ENCODE measurements around the gene VIPR2. TPM values are rescaled to one million over a fixed set of nuclear protein-coding genes. Genes with fewer than 3 reads are reported as not detected.

Gene VIPR2
- total and polyA plus RNA-seq, 2 of the 13 experiments (the other 11 are each of a cell fraction or from before 2014, with no cell fraction given) = not detected

- Histone ChIP-seq H4K20me1 (ENCODE audit: insufficient read depth, low read length) (no peaks in the 10 kb centered on the region), H3K4me2 (ENCODE audit: low read depth, low read length) (no peak overlapping the region), H3K9me3 (ENCODE audit: low read length) (no peaks in the 10 kb centered on the region), H3K4me3 (replicated peaks in 1 of 3; ENCODE audit: insufficient read depth in 1 of 3, low read depth in 2 of 3, low read length in 3 of 3) (no peak overlapping the region), H3K79me2 (ENCODE audit: insufficient read depth, low read length) (no peaks in the 10 kb centered on the region), H2AFZ (ENCODE audit: low read length) (no peak overlapping the region), H3K9ac (ENCODE audit: insufficient read depth, low read depth, low read length) (no peak overlapping the region), H3K27ac (ENCODE audit: extremely low read length, insufficient read depth, low read length) (no peak overlapping the region), H3K36me3 (replicated peaks in 1 of 2; ENCODE audit: control insufficient read depth in 1 of 2, insufficient read depth in 2 of 2, low read length in 2 of 2) (no peaks in the 10 kb centered on the region), H3K4me1 (ENCODE audit: insufficient read depth, low read length) (no peaks in the 10 kb centered on the region; the same call in 1 of the 2 replicates), H3K27me3 (ENCODE audit: control insufficient read depth in 1 of 2, insufficient read depth in 2 of 2, low read length in 2 of 2) (peaks cover 1 to 45% of the 10 kb centered on the region in 2 experiments; a peak in 3 of 5 replicates)
- FAIRE-seq (no peak), ATAC-seq (no peak), DNase-seq (ENCODE audit: low spot score) (no peak)
- ChIA-PET POLR2A (no interaction called here), CTCF (ENCODE audit: low intra/inter-chr PET ratio, low total read pairs) (no interaction called here)
- 57% methylated on average over 22 of the region's 22 CpGs for WGBS (ENCODE audit: low lambda C conversion rate)
- intact Hi-C loops (cut with micrococcal nuclease; ENCODE audit: unreplicated experiment) (no loop called here), in situ Hi-C loops (cut with HindIII; ENCODE audit: extremely low pct_ligation_motif_present, low pct_unique_long_range_greater_than_20kb) (no loop called here)
- BruUV-seq (replicated peaks) = no TSS peak
- no peak for TF ChIP-seq FOSL2 (CRISPR knock-in tag; IDR thresholded peaks at IDR 0.05)
- TF ChIP-seq AFF4 (CRISPR knock-in tag; IDR thresholded peaks at IDR 0.05) = no peak
- TF ChIP-seq, protein P1, sequence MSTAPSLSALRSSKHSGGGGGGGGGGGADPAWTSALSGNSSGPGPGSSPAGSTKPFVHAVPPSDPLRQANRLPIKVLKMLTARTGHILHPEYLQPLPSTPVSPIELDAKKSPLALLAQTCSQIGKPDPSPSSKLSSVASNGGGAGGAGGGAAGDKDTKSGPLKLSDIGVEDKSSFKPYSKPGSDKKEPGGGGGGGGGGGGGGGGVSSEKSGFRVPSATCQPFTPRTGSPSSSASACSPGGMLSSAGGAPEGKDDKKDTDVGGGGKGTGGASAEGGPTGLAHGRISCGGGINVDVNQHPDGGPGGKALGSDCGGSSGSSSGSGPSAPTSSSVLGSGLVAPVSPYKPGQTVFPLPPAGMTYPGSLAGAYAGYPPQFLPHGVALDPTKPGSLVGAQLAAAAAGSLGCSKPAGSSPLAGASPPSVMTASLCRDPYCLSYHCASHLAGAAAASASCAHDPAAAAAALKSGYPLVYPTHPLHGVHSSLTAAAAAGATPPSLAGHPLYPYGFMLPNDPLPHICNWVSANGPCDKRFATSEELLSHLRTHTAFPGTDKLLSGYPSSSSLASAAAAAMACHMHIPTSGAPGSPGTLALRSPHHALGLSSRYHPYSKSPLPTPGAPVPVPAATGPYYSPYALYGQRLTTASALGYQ (CRISPR knock-in tag; IDR thresholded peaks at IDR 0.05) = no peak
- no peak for TF ChIP-seq ZIK1 (CRISPR knock-in tag; IDR thresholded peaks at IDR 0.05; ENCODE audit: borderline replicate concordance, low read depth)
- no peak for TF ChIP-seq LCORL (IDR thresholded peaks at IDR 0.05)
- TF ChIP-seq LCORL (CRISPR knock-in tag; IDR thresholded peaks at IDR 0.05) = no peak
- no peak for TF ChIP-seq PRMT3 (CRISPR knock-in tag; IDR thresholded peaks at IDR 0.05; ENCODE audit: borderline replicate concordance, low read depth)
- TF ChIP-seq, protein P2, sequence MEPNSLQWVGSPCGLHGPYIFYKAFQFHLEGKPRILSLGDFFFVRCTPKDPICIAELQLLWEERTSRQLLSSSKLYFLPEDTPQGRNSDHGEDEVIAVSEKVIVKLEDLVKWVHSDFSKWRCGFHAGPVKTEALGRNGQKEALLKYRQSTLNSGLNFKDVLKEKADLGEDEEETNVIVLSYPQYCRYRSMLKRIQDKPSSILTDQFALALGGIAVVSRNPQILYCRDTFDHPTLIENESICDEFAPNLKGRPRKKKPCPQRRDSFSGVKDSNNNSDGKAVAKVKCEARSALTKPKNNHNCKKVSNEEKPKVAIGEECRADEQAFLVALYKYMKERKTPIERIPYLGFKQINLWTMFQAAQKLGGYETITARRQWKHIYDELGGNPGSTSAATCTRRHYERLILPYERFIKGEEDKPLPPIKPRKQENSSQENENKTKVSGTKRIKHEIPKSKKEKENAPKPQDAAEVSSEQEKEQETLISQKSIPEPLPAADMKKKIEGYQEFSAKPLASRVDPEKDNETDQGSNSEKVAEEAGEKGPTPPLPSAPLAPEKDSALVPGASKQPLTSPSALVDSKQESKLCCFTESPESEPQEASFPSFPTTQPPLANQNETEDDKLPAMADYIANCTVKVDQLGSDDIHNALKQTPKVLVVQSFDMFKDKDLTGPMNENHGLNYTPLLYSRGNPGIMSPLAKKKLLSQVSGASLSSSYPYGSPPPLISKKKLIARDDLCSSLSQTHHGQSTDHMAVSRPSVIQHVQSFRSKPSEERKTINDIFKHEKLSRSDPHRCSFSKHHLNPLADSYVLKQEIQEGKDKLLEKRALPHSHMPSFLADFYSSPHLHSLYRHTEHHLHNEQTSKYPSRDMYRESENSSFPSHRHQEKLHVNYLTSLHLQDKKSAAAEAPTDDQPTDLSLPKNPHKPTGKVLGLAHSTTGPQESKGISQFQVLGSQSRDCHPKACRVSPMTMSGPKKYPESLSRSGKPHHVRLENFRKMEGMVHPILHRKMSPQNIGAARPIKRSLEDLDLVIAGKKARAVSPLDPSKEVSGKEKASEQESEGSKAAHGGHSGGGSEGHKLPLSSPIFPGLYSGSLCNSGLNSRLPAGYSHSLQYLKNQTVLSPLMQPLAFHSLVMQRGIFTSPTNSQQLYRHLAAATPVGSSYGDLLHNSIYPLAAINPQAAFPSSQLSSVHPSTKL (CRISPR knock-in tag; IDR thresholded peaks at IDR 0.05) = no peak
- no peak for TF ChIP-seq ZFAT (CRISPR knock-in tag; conservative IDR thresholded peaks at IDR 0.05)
- no peak for TF ChIP-seq ZNF768 (CRISPR knock-in tag; IDR thresholded peaks at IDR 0.05)
- TF ChIP-seq SP4 (CRISPR knock-in tag; IDR thresholded peaks at IDR 0.05) = no peak
- TF ChIP-seq, protein P3, sequence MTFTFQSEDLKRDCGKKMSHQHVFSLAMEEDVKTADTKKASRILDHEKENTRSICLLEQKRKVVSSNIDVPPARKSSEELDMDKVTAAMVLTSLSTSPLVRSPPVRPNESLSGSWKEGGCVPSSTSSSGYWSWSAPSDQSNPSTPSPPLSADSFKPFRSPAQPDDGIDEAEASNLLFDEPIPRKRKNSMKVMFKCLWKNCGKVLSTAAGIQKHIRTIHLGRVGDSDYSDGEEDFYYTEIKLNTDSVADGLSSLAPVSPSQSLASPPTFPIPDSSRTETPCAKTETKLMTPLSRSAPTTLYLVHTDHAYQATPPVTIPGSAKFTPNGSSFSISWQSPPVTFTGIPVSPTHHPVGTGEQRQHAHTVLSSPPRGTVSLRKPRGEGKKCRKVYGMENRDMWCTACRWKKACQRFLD (CRISPR knock-in tag; IDR thresholded peaks at IDR 0.05; ENCODE audit: borderline replicate concordance) = no peak
- no peak for TF ChIP-seq PLRG1 (conservative IDR thresholded peaks at IDR 0.05)
These were observed 117.4 kb downstream of the VIPR2 start for GRCh38 chr7:159027056-159027788.
